Peyer's patch (tissue), 4 donors: ENCODE measurements around the gene CFAP97D2. TPM values are rescaled to one million over a fixed set of nuclear protein-coding genes. Genes with fewer than 3 reads are reported as not detected.

Experiments used
- DNase-seq, 3 donors: peaks; one replicate each; pipeline ENCODE4 v3.0.0-alpha.2; 2017 to 2019
- H3K27ac ChIP-seq, 4 donors: fragments of 200-600 bp; sonication (generic); one replicate each; pipeline ENCODE4 v1.5.1; 2016 to 2019
- H3K27me3 ChIP-seq, 2 donors: fragments of 200-600 bp; sonication (generic); one replicate each; pipeline ENCODE4 v1.5.1; 2019
- H3K36me3 ChIP-seq, 3 donors: fragments of 200-600 bp; sonication (generic); one replicate each; pipeline ENCODE4 v1.5.1; 2016 to 2019
- H3K4me1 ChIP-seq, 4 donors: fragments of 200-600 bp; sonication (generic); one replicate each; pipeline ENCODE4 v1.5.1; 2016 to 2019
- H3K4me3 ChIP-seq, 4 donors: fragments of 200-600 bp; sonication (generic); 1 replicate in 3 of 4; 2 replicates in 1 of 4; pipeline ENCODE4 v1.5.1; 2016 to 2019; ENCODE audit warnings: mild to moderate bottlenecking in 1 of 4
- H3K9me3 ChIP-seq, 4 donors: fragments of 200-600 bp; sonication (generic); one replicate each; pipeline ENCODE4 v1.5.1; 2016 to 2019; ENCODE audit warnings: mild to moderate bottlenecking in 1 of 4
- POLR2A ChIP-seq, 2 donors: fragments of 450-650 bp; IDR thresholded peaks; one replicate each; pipeline ENCODE4 v1.5.1; 2017; ENCODE audit warnings: antibody characterized with exemption in 2 of 2, mild to moderate bottlenecking in 2 of 2, moderate library complexity in 2 of 2
- total RNA-seq, 4 donors: library from RNA; depleted of rRNA; stranded (reverse); fragments of >200 nt; gene quantifications; one replicate each; pipeline ENCODE4 v1.1.0, GENCODE V29; 2016
- TF ChIP-seq, protein P1 (sequence below), 6 experiments: fragments of 450-650 bp in 4 of 6; fragments of 200-600 bp in 2 of 6; sonication (generic) in 1 of 6; IDR thresholded peaks; one replicate each; pipeline ENCODE4 v1.5.1; 2017 to 2019; ENCODE audit warnings: antibody characterized with exemption in 6 of 6, mild to moderate bottlenecking in 3 of 6, moderate library complexity in 1 of 6

CFAP97D2 gene
- total RNA-seq, 4 donors from 2014 or later = not detected

DNA sequence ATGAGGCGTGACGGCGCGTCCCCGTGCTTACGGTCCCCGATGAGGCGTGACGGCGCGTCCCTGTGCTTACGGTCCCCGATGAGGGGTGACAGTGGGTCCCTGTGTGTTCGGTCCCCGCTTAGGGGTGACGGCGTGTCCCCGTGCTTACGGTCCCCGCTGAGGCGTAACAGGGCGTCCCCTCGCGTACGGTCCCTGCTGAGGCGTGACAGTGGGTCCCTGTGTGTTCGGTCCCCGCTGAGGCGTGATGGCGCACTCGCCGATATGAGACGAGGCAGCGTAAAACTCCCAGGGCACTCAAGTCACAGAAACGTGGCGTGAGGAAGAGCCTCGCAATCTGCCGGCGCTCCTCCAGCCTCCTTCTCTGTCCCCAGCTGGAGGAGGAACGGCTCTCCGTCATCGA lies 20.9 kb downstream of the CFAP97D2 start:
- no peak overlapping the region for H3K27ac ChIP-seq
- H3K9me3 ChIP-seq = no peaks in the 10 kb centered on the region
- H3K4me1 ChIP-seq = no peaks in the 10 kb centered on the region
- H3K36me3 ChIP-seq = no peaks in the 10 kb centered on the region
- TF ChIP-seq, protein P1, sequence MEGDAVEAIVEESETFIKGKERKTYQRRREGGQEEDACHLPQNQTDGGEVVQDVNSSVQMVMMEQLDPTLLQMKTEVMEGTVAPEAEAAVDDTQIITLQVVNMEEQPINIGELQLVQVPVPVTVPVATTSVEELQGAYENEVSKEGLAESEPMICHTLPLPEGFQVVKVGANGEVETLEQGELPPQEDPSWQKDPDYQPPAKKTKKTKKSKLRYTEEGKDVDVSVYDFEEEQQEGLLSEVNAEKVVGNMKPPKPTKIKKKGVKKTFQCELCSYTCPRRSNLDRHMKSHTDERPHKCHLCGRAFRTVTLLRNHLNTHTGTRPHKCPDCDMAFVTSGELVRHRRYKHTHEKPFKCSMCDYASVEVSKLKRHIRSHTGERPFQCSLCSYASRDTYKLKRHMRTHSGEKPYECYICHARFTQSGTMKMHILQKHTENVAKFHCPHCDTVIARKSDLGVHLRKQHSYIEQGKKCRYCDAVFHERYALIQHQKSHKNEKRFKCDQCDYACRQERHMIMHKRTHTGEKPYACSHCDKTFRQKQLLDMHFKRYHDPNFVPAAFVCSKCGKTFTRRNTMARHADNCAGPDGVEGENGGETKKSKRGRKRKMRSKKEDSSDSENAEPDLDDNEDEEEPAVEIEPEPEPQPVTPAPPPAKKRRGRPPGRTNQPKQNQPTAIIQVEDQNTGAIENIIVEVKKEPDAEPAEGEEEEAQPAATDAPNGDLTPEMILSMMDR (IDR thresholded peaks at IDR 0.05) = no peak
- no peak for TF ChIP-seq POLR2A (IDR thresholded peaks at IDR 0.05)
- no peak overlapping the region for H3K4me3 ChIP-seq
- DNase-seq = no peak
- no peaks in the 10 kb centered on the region for H3K27me3 ChIP-seq

DNA sequence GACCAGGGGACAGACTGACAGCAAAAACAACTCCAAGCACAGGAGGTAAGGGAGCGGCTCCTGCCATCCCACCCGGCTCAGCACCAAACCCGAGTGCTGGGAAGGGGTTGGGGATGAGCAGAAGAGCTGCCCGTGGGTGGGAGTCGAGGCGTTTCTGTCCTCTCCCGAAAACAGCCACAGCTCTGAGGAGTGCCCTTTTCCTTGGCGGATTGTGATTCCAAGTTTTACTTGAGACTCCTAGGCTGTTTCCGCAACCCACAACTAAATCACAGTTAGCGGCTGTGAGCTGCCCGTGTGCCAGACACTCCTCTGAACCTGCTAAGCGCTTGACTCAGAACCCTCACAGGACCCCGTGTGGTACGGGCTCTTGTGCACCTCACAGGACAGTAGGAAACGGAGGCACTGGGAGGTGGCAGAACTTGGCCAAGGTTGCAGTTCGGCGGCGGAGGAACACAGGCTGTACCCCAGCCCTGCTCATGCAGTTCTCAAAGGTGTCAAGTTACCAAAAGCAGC lies 21.4 kb downstream of the CFAP97D2 start:
- no peak overlapping the region for H3K4me3 ChIP-seq
- no peak for DNase-seq
- H3K36me3 ChIP-seq = no peaks in the 10 kb centered on the region
- no peaks in the 10 kb centered on the region for H3K27me3 ChIP-seq
- no peak overlapping the region for H3K27ac ChIP-seq
- no peaks in the 10 kb centered on the region for H3K4me1 ChIP-seq
- TF ChIP-seq, protein P1 (IDR thresholded peaks at IDR 0.05) = no peak
- H3K9me3 ChIP-seq = no peaks in the 10 kb centered on the region

DNA sequence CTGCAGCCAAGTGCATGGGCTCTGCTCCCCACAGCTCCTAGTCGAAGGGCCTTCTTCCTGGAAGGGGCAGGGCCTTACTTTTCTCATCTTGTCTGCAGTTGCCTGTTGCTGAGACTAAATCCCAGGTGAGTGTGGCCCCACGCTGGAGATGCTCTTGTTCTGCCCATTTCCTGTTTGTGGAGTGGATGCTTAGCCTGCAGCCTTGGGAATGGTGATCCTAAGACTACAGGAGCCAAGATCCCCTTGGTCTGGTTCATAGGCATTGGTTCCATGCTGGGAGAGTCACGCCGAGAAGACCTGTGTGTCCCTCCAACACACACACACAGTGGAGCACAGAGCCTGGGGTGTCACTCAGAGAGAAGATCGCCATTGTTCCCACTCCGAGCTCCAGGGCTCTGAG lies 23.5 kb downstream of the CFAP97D2 start:
- TF ChIP-seq POLR2A (IDR thresholded peaks at IDR 0.05) = no peak
- TF ChIP-seq, protein P1 (IDR thresholded peaks at IDR 0.05) = no peak
- Histone ChIP-seq H3K4me3 (no peak overlapping the region), H3K27ac (no peak overlapping the region), H3K4me1 (no peaks in the 10 kb centered on the region), H3K36me3 (no peaks in the 10 kb centered on the region), H3K27me3 (no peaks in the 10 kb centered on the region), H3K9me3 (no peaks in the 10 kb centered on the region)
- DNase-seq = no peak

DNA sequence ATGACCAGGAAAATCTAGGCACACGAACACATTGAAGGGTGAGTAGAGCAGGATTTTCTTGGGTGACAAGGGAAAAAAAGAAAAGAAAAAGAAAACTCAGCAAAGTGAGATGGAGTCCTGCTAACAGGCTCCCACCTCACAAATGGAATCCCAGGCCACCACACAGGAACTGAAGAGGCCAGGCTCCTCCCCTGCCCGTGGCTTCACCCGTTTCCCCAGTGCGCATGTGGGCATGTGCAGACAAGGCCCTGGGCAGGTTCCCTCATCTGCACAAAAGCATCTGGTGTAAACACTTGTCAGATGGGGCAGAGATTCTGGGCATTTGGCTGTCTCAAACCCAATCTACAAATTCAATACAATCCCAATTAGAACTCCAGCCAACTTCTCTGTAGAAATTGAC lies 24.5 kb downstream of the CFAP97D2 start:
- Histone ChIP-seq H3K27me3 (no peaks in the 10 kb centered on the region), H3K4me3 (no peak overlapping the region), H3K36me3 (no peaks in the 10 kb centered on the region), H3K9me3 (no peaks in the 10 kb centered on the region), H3K27ac (no peak overlapping the region), H3K4me1 (no peaks in the 10 kb centered on the region)
- no peak for DNase-seq
- TF ChIP-seq POLR2A (IDR thresholded peaks at IDR 0.05) = no peak
- TF ChIP-seq, protein P1 (IDR thresholded peaks at IDR 0.05) = no peak

DNA sequence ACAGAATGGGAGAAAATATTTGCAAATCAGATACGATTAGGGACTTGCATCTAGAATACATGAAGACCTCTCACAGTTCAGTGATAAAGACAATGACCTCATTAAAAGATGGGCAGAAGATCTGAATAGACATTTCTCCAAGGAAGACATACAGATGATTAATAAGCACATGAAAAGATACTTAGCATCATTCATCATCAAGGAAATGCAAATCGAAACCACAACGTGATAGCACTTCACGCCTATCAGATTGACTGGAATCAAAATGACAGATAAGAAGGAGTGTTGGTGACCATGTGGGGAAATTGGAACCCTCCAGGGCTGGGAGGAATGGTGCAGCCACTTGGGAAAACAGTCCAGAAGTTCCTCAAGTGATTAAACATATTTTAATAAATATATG lies 25.8 kb downstream of the CFAP97D2 start:
- no peaks in the 10 kb centered on the region for H3K27me3 ChIP-seq
- TF ChIP-seq, protein P1 (IDR thresholded peaks at IDR 0.05) = no peak
- no peak for TF ChIP-seq POLR2A (IDR thresholded peaks at IDR 0.05)
- no peak overlapping the region for H3K27ac ChIP-seq
- no peaks in the 10 kb centered on the region for H3K9me3 ChIP-seq
- no peak overlapping the region for H3K4me3 ChIP-seq
- DNase-seq = no peak
- H3K4me1 ChIP-seq = no peaks in the 10 kb centered on the region
- no peaks in the 10 kb centered on the region for H3K36me3 ChIP-seq

DNA sequence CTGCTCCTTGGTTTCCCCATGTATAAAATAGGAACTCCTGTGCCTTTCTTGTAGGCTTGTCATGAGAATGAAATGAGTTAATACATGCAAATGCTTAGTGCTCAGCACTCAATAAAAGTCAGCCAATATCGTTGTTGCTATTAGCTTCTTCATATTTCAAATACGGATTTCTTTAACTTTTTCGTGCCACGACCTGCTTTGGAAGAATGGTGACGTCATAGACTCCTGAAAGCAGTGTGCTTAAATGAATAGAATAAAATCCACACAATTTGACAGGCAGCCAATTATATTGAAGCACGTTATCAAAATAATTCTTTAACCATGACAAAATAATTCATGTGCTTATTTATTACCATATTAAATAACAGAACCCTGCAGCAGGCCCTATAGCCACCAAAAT lies 29.1 kb downstream of the CFAP97D2 start:
- DNase-seq = no peak
- no peaks in the 10 kb centered on the region for H3K4me1 ChIP-seq
- TF ChIP-seq, protein P1 (IDR thresholded peaks at IDR 0.05) = no peak
- no peak for TF ChIP-seq POLR2A (IDR thresholded peaks at IDR 0.05)

More for the DNA sequence above, 29.1 kb downstream of the CFAP97D2 start:
- H3K4me3 ChIP-seq = no peak overlapping the region
- no peak overlapping the region for H3K27ac ChIP-seq
- H3K36me3 ChIP-seq = no peaks in the 10 kb centered on the region
- no peaks in the 10 kb centered on the region for H3K9me3 ChIP-seq
- no peaks in the 10 kb centered on the region for H3K27me3 ChIP-seq
